HEK293T (cell line): Measurements from ENCODE around the gene SSX2IP.

Experiments
- ARNT ChIP-seq: fragments of 450-650 bp; IDR thresholded peaks from 2 replicates; pipeline ENCODE4 v1.6.1; 2017; ENCODE audit warnings: mild to moderate bottlenecking
- BHLHE40 ChIP-seq: fragments of 450-650 bp; IDR thresholded peaks from 2 replicates; pipeline ENCODE4 v1.6.1; 2016; ENCODE audit warnings: mild to moderate bottlenecking, moderate library complexity, borderline replicate concordance
- CTBP1 ChIP-seq: fragments of 450-650 bp; IDR thresholded peaks from 2 replicates; pipeline ENCODE4 v1.6.1; 2016; ENCODE audit warnings: borderline replicate concordance
- ELF4 ChIP-seq: fragments of 450-650 bp; IDR thresholded peaks from 2 replicates; pipeline ENCODE4 v1.6.1; 2017; ENCODE audit warnings: antibody characterized with exemption
- FOXA1 ChIP-seq: fragments of 450-650 bp; IDR thresholded peaks from 2 replicates; pipeline ENCODE4 v1.6.1; 2016; ENCODE audit warnings: mild to moderate bottlenecking
- FOXK2 ChIP-seq: fragments of 450-650 bp; IDR thresholded peaks from 2 replicates; pipeline ENCODE4 v1.6.1; 2016; ENCODE audit warnings: mild to moderate bottlenecking
- FOXM1 ChIP-seq: fragments of 450-650 bp; IDR thresholded peaks from 2 replicates; pipeline ENCODE4 v1.6.1; 2017; ENCODE audit warnings: mild to moderate bottlenecking, borderline replicate concordance
- HDGF ChIP-seq: fragments of 450-650 bp; IDR thresholded peaks from 2 replicates; pipeline ENCODE4 v1.6.1; 2017; ENCODE audit warnings: antibody characterized with exemption, borderline replicate concordance
- L3MBTL2 ChIP-seq: fragments of 450-650 bp; conservative IDR thresholded peaks from 2 replicates; pipeline ENCODE4 v1.6.1; 2016; ENCODE audit warnings: mild to moderate bottlenecking
- LEF1 ChIP-seq: fragments of 450-650 bp; IDR thresholded peaks from 2 replicates; pipeline ENCODE4 v1.6.1; 2017; ENCODE audit warnings: mild to moderate bottlenecking, borderline replicate concordance
- NFRKB ChIP-seq: fragments of 450-650 bp; IDR thresholded peaks from 2 replicates; pipeline ENCODE4 v1.6.1; 2016; ENCODE audit warnings: mild to moderate bottlenecking, moderate library complexity
- SP1 ChIP-seq: fragments of 450-650 bp; IDR thresholded peaks from 2 replicates; pipeline ENCODE4 v1.6.1; 2017
- TARDBP ChIP-seq: fragments of 450-650 bp; IDR thresholded peaks from 2 replicates; pipeline ENCODE4 v1.6.1; 2016

DNA sequence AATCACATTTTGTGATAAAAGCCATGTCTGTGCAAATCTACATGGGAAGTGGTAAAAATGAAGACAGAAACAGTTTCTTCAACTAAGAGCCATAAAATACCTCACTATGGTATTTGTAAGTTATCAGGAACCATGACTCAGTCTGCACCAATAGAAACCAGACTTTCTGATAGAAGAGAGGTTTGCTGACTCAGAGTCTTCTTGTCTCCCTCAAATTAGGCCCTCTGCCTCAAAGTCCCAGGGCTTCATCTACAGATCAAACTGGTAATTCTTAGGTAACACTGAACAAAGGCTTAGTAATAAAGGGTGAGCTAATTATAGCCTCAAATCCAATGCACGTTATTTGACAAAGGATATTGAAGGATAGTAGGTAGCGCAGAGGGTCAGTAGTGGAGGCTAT lies 30.9 kb upstream of the SSX2IP start:
- no peak for TF ChIP-seq ARNT
- TF ChIP-seq HDGF: no peak
- TF ChIP-seq CTBP1: no peak
- TF ChIP-seq FOXK2: no peak
- no peak for TF ChIP-seq FOXM1
- TF ChIP-seq FOXA1: no peak
- TF ChIP-seq SP1: no peak
- TF ChIP-seq TARDBP: no peak
- no peak for TF ChIP-seq BHLHE40
- no peak for TF ChIP-seq LEF1
- no peak for TF ChIP-seq ELF4
- no peak for TF ChIP-seq L3MBTL2
- TF ChIP-seq NFRKB: no peak
